K562 (cell line): ENCODE results near the gene COG3. TPM values are rescaled to one million over a fixed set of nuclear protein-coding genes. Genes with fewer than 3 reads are reported as not detected.

Experiments
- ATAC-seq: fragments of 200-7000 bp; cut with Tn5 transposase; 3 replicates; pipeline ENCODE4 v1.9.1; 2020; ENCODE audit warnings: moderate library complexity
- BruUV-seq: library from RNA; stranded (reverse); fragments of 400-500 nt; replicated peaks from 2 replicates; lab custom pipeline; 2021; lab: Mats Ljungman, UMichigan
- CTCF ChIA-PET: fragments of 300-600 bp; formaldehyde crosslinking; extraction: SDS; loops from one replicate; lab custom pipeline; 2021; ENCODE audit warnings: low intra/inter-chr PET ratio; lab: Yijun Ruan, JAX
- POLR2A ChIA-PET: fragments of 300-600, 350-650 bp; sonication (Branson Sonifier 250); formaldehyde crosslinking; extraction: SDS; loops from one replicate; lab custom pipeline; 2021; ENCODE audit warnings: antibody characterized with exemption, inconsistent platforms; lab: Yijun Ruan, JAX
- DNase-seq, 4 experiments: peaks; one replicate each; pipeline versions ENCODE4 v3.0.0 to v3.0.0-alpha.2; 2011 to 2018; ENCODE audit warnings: low spot score in 3 of 4, mixed read lengths in 3 of 4; ENCODE audit errors: extremely low read depth in 1 of 4
- FAIRE-seq: peaks from 2 replicates; lab custom pipeline; 2011; peaks lifted over from hg19 to GRCh38; lab: Jason Lieb, UNC
- H2AFZ ChIP-seq: 2 replicates; pipeline ENCODE4 v1.6.0; 2011; ENCODE audit warnings: low read depth, low read length, control low read depth, inconsistent platforms
- H3K27ac ChIP-seq: fragments of 200-600 bp; 3 replicates; pipeline ENCODE4 v1.8.0; 2011; ENCODE audit warnings: low read depth, mild to moderate bottlenecking, control low read depth, inconsistent platforms, low read length, moderate library complexity, mixed read lengths; ENCODE audit errors: extremely low read depth
- H3K27me3 ChIP-seq, 2 experiments: fragments of 300-600 bp in 1 of 2; 2 replicates in 1 of 2; 3 replicates in 1 of 2; pipeline versions ENCODE4 v1.6.0 to v1.8.0; 2011; ENCODE audit warnings: inconsistent platforms in 2 of 2, low read length in 2 of 2, mild to moderate bottlenecking in 1 of 2, mixed read lengths in 1 of 2, moderate library complexity in 1 of 2; ENCODE audit not compliant: control insufficient read depth in 2 of 2, insufficient read depth in 2 of 2
- H3K36me3 ChIP-seq: fragments of 300-600 bp; 3 replicates; pipeline ENCODE4 v1.8.0; 2011; ENCODE audit warnings: mild to moderate bottlenecking, low read length, inconsistent platforms; ENCODE audit not compliant: control insufficient read depth, insufficient read depth
- H3K4me1 ChIP-seq, 2 experiments: fragments of 200-600 bp in 1 of 2; replicated peaks in 1 of 2; 2 replicates in 1 of 2; 3 replicates in 1 of 2; pipeline versions ENCODE4 v1.5.1 to v1.8.0; 2011; ENCODE audit warnings: inconsistent platforms in 2 of 2, low read length in 2 of 2, mild to moderate bottlenecking in 1 of 2, mixed read lengths in 1 of 2, moderate library complexity in 1 of 2; ENCODE audit not compliant: control insufficient read depth in 2 of 2, insufficient read depth in 2 of 2
- H3K4me2 ChIP-seq: 2 replicates; pipeline ENCODE4 v1.6.1; 2011; ENCODE audit warnings: low read length, control low read depth, inconsistent platforms, mixed read lengths; ENCODE audit not compliant: insufficient read depth
- H3K4me3 ChIP-seq: fragments of 200-600 bp; sonication (generic), shearing (Covaris generic); 2 replicates; pipeline ENCODE4 v1.5.1; 2016; ENCODE audit warnings: control low read depth, inconsistent platforms
- H3K79me2 ChIP-seq: fragments of 200-600 bp; 3 replicates; pipeline ENCODE4 v1.8.0; 2011; ENCODE audit warnings: low read length, inconsistent platforms; ENCODE audit not compliant: control insufficient read depth, insufficient read depth
- H3K9ac ChIP-seq, 2 experiments: 2 replicates each; pipeline versions ENCODE4 v1.6.0 to v1.6.1; 2011; ENCODE audit warnings: low read depth in 2 of 2, low read length in 2 of 2, control low read depth in 1 of 2, inconsistent platforms in 1 of 2, mild to moderate bottlenecking in 1 of 2, mixed read lengths in 1 of 2; ENCODE audit not compliant: insufficient read depth in 1 of 2
- H3K9me1 ChIP-seq: one replicate; pipeline ENCODE4 v1.6.0; 2011; ENCODE audit warnings: inconsistent platforms, mild to moderate bottlenecking, low read length, moderate library complexity; ENCODE audit not compliant: control insufficient read depth, insufficient read depth
- H3K9me3 ChIP-seq: replicated peaks from 2 replicates; pipeline ENCODE4 v1.5.1; 2011; ENCODE audit warnings: low read depth, low read length, inconsistent platforms; ENCODE audit not compliant: control insufficient read depth, insufficient read depth
- H4K20me1 ChIP-seq: replicated peaks from 2 replicates; pipeline ENCODE4 v1.6.1; 2011; ENCODE audit warnings: low read length, inconsistent platforms, mixed read lengths; ENCODE audit not compliant: control insufficient read depth, insufficient read depth
- ATF6 ChIP-seq: sonication (generic); formaldehyde crosslinking; IDR thresholded peaks from 2 replicates; pipeline ENCODE4 v1.4.0; 2020; ENCODE audit warnings: mild to moderate bottlenecking, missing genetic modification reagents
- HDAC8 ChIP-seq: fragments of 450-650 bp; IDR thresholded peaks from 2 replicates; pipeline ENCODE4 v1.6.1; 2016; ENCODE audit warnings: mild to moderate bottlenecking, missing genetic modification characterization, moderate library complexity, missing compliant biosample characterization
- LEF1 ChIP-seq: fragments of 450-650 bp; IDR thresholded peaks from 2 replicates; pipeline ENCODE4 v1.6.1; 2016; ENCODE audit warnings: mild to moderate bottlenecking
- MAFF ChIP-seq: IDR thresholded peaks from 2 replicates; pipeline ENCODE4 v1.6.1; 2012; ENCODE audit warnings: low read length, improper control_type of control experiment
- MITF ChIP-seq: IDR thresholded peaks from 2 replicates; pipeline ENCODE4 v1.6.1; 2014; ENCODE audit warnings: antibody characterized with exemption
- MTF1 ChIP-seq: fragments of 250-450 bp; sonication (Bioruptor Pico); IDR thresholded peaks from 2 replicates; pipeline ENCODE4 v1.9.0; 2021; ENCODE audit warnings: moderate library complexity, mild to moderate bottlenecking, inconsistent platforms, borderline replicate concordance
- NFE2 ChIP-seq: IDR thresholded peaks from 2 replicates; pipeline ENCODE4 v1.6.1; 2014; ENCODE audit warnings: antibody characterized with exemption, low read depth
- POLR2A ChIP-seq: fragments of 450-650 bp; conservative IDR thresholded peaks from 2 replicates; pipeline ENCODE4 v1.6.1; 2016
- PRPF4 ChIP-seq: fragments of 200-400 bp; formaldehyde crosslinking; IDR thresholded peaks from one replicate; pipeline ENCODE4 v1.6.1; 2017; ENCODE audit warnings: low read length, low read depth, mild to moderate bottlenecking; ENCODE audit not compliant: insufficient read depth, poor library complexity, severe bottlenecking
- TCFL5 ChIP-seq: fragments of 250-450 bp; sonication (Bioruptor Pico); conservative IDR thresholded peaks from 2 replicates; pipeline ENCODE4 v1.6.1; 2021; ENCODE audit warnings: mild to moderate bottlenecking, moderate library complexity, matching md5 sums
- TEAD2 ChIP-seq: fragments of 450-650 bp; IDR thresholded peaks from 2 replicates; pipeline ENCODE4 v1.6.1; 2016; ENCODE audit warnings: missing genetic modification characterization, control low read depth, missing compliant biosample characterization
- XRCC4 ChIP-seq: IDR thresholded peaks from one replicate; pipeline ENCODE4 v1.6.1; 2011; ENCODE audit not compliant: insufficient read depth, insufficient read length; ENCODE audit errors: extremely low read depth
- XRCC5 ChIP-seq: fragments of 200-400 bp; formaldehyde crosslinking; IDR thresholded peaks from 2 replicates; pipeline ENCODE4 v1.6.1; 2017; ENCODE audit warnings: low read depth, mild to moderate bottlenecking, low read length
- ZNF253 ChIP-seq: fragments of 250-450 bp; sonication (Bioruptor Pico); conservative IDR thresholded peaks from 2 replicates; pipeline ENCODE4 v1.6.1; 2021; ENCODE audit warnings: mild to moderate bottlenecking
- WGBS: fragments of 100-300 bp; shearing (Covaris generic); methylation state at CpG from one replicate; pipeline ENCODE4 v1.1.6; 2016; ENCODE audit warnings: low coverage, mixed read lengths; ENCODE audit not compliant: insufficient coverage; ENCODE audit errors: missing lambda C conversion rate; 5-methylcytosine and 5-hydroxymethylcytosine counted together
- in situ Hi-C: fragments of 300-500 bp; cut with MboI; formaldehyde crosslinking; loops from 4 replicates; pipeline ENCODE4 v1.15.0; 2018; ENCODE audit warnings: inconsistent platforms, mixed read lengths
- intact Hi-C: fragments of 100-400 bp; cut with micrococcal nuclease; formaldehyde crosslinking; loops from 2 replicates; pipeline ENCODE4 v1.14.2; 2022
- polyA plus RNA-seq, 8 experiments: library from polyadenylated mRNA; depleted of rRNA in 4 of 8; stranded (reverse) in 5 of 8; unstranded in 3 of 8; fragments of >200 nt; fragmentation: Nextera tagmentation in 2 of 8; fragmentation: Illumina TruSeq in 1 of 8; extraction: Ambion mirVana in 2 of 8; extraction: Trizol in 1 of 8; gene quantifications; 2 replicates each; pipeline versions ENCODE4 v1.2.1 to v1.2.3, GENCODE V29; 2011 to 2014; ENCODE audit warnings: inconsistent platforms in 1 of 8, missing spikeins in 1 of 8
- total RNA-seq, 7 experiments: library from RNA; depleted of rRNA in 6 of 7; stranded (reverse); fragments of >200 nt in 6 of 7; fragmentation: Illumina TruSeq in 2 of 7; extraction: Trizol in 2 of 7; gene quantifications; 2 replicates each; pipeline versions ENCODE4 v1.2.1 to v1.2.3, GENCODE V29; 2011 to 2021; ENCODE audit warnings: low replicate concordance in 1 of 7
- TF ChIP-seq, protein P1 (sequence below): sonication (generic); formaldehyde crosslinking; IDR thresholded peaks from 2 replicates; pipeline ENCODE4 v1.8.0; 2022; ENCODE audit warnings: mild to moderate bottlenecking, low read depth, missing genetic modification reagents

Gene COG3
- total and polyA plus RNA-seq, 9 of the 15 experiments (the other 6 are each of a cell fraction or from before 2014, with no cell fraction given): 3.9 to 22.9 (median 14.5) TPM

DNA sequence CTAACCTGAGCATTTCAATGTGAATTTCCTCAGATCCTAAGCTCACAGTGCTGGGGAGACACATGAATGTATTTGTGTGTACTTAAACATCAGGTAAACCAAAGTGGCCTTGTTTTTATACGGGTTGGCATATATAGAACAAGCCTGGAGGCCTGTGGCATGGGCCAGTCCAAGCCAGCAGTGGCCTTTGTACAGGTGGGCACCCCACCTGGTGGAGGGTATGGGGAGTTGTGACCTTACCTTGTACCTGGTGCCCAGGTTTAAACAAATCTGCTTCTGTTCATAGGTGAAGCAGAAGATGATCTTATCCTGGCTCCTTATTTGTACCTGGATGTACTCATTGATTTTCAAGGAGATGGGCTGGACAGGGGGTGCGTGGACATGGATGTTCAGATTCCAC, 79.8 kb downstream of the COG3 start:
- CTCF ChIA-PET: no interaction called here
- TF ChIP-seq HDAC8 (tag) (no peak), NFE2 (no peak), LEF1 (no peak), MAFF (no peak), XRCC5 (no peak), MITF (no peak), PRPF4 (no peak), POLR2A (no peak), MTF1 (CRISPR knock-in tag) (no peak), XRCC4 (no peak), TEAD2 (tag) (no peak), TCFL5 (CRISPR knock-in tag) (no peak), ZNF253 (CRISPR knock-in tag) (no peak), ATF6 (CRISPR knock-in tag) (no peak)
- TF ChIP-seq, protein P1, sequence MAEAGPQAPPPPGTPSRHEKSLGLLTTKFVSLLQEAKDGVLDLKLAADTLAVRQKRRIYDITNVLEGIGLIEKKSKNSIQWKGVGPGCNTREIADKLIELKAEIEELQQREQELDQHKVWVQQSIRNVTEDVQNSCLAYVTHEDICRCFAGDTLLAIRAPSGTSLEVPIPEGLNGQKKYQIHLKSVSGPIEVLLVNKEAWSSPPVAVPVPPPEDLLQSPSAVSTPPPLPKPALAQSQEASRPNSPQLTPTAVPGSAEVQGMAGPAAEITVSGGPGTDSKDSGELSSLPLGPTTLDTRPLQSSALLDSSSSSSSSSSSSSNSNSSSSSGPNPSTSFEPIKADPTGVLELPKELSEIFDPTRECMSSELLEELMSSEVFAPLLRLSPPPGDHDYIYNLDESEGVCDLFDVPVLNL (CRISPR knock-in tag): no peak
- POLR2A ChIA-PET: interaction anchor here (0.6 to 0.7 kb wide), 2 partner anchors 13 to 566 kb away, joined by 3 read pairs; no protein-coding TSS in a partner anchor

More for the DNA sequence above, 79.8 kb downstream of the COG3 start:
- in situ Hi-C loops: no loop called here
- Histone ChIP-seq H4K20me1 (no peaks in the 10 kb centered on the region; the same call in 1 of the 2 replicates), H3K79me2 (no peaks in the 10 kb centered on the region), H3K9me1 (no peaks in the 10 kb centered on the region), H2AFZ (no peak overlapping the region), H3K4me1 (peaks cover 0 to 4% of the 10 kb centered on the region in 2 experiments; a peak in 2 of 5 replicates), H3K4me2 (no peak overlapping the region), H3K9me3 (no peaks in the 10 kb centered on the region), H3K27ac (no peak overlapping the region), H3K4me3 (no peak overlapping the region), H3K9ac (no peak overlapping the region), H3K36me3 (no peaks in the 10 kb centered on the region), H3K27me3 (peaks cover 2 to 8% of the 10 kb centered on the region in 2 experiments; a peak in 4 of 5 replicates)
- no TSS peak for BruUV-seq
- no peak for FAIRE-seq
- no peak for DNase-seq
- ATAC-seq: no peak
- no CpG with 5 or more reads among the region's 2 CpGs for WGBS
- intact Hi-C loops: no loop called here
